GM12892 (cell line): ENCODE data around the gene PLBD1. TPM values are rescaled to one million over a fixed set of nuclear protein-coding genes. Genes with fewer than 3 reads are reported as not detected.

ENCODE experiments used
- DNase-seq: peaks from one replicate; pipeline ENCODE4 v3.0.0; 2011; ENCODE audit not compliant: insufficient read length
- FAIRE-seq: peaks from 2 replicates; lab custom pipeline; 2011; peaks lifted over from hg19 to GRCh38; lab: Jason Lieb, UNC
- POLR2A ChIP-seq: IDR thresholded peaks from 2 replicates; pipeline ENCODE4 v1.6.1; 2011; ENCODE audit warnings: low read depth, low read length, control low read depth
- POLR2AphosphoS5 ChIP-seq: IDR thresholded peaks from 2 replicates; pipeline ENCODE4 v1.6.1; 2011; ENCODE audit warnings: low read depth, low read length, control low read depth
- TAF1 ChIP-seq: IDR thresholded peaks from 2 replicates; pipeline ENCODE4 v1.6.1; 2011; ENCODE audit warnings: low read depth, mild to moderate bottlenecking, control low read depth, low read length, borderline replicate concordance
- polyA plus RNA-seq: library from polyadenylated mRNA; unstranded; fragments of >200 nt; gene quantifications from one replicate; pipeline ENCODE4 v1.2.1, GENCODE V29; 2012; ENCODE audit warnings: missing spikeins, inconsistent platforms; ENCODE audit not compliant: missing spikeins

PLBD1 gene, protein sequence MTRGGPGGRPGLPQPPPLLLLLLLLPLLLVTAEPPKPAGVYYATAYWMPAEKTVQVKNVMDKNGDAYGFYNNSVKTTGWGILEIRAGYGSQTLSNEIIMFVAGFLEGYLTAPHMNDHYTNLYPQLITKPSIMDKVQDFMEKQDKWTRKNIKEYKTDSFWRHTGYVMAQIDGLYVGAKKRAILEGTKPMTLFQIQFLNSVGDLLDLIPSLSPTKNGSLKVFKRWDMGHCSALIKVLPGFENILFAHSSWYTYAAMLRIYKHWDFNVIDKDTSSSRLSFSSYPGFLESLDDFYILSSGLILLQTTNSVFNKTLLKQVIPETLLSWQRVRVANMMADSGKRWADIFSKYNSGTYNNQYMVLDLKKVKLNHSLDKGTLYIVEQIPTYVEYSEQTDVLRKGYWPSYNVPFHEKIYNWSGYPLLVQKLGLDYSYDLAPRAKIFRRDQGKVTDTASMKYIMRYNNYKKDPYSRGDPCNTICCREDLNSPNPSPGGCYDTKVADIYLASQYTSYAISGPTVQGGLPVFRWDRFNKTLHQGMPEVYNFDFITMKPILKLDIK
- 0.28 TPM for polyA plus RNA-seq

DNA sequence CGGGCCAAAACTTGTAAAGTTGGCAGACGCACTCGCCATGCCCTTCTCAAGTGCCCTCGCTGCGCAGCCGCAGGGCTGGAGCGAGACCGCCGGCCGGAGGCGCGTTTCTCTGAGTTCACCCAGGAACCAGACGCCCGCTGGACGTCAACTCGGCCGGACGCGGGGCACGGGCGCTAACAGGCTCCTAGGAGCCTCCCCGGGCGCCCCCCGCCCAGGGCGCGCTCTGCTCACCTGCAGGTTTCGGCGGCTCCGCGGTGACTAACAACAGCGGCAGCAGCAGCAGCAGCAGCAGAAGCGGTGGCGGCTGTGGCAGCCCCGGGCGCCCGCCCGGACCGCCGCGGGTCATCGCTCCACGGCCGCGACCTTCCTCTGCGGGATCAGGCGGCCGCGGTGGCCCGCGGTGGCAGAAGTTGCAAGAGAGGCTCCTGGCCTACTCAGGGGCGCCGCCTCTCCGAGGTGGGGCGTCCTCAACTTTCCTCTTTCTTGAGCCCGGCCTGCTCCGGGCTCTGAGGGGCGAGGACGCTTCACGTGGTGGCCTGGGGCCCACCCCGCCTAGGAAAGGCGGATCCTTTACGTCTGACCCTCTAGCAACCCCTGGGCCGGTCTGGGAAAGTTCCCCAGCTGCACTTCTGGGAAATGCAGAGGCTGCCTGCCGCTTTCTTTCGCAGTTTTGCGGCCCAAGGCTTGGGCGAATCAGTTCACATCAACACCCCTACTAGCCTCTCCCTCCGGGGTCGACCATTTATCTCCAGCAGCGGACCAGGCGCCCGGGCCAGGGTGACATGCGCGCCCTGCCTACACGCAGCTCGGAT lies at the start of gene PLBD1:
Gene PLBD1 (minus strand): TSS at position 533 of the 812 bp plus-strand sequence. CDS start 187 bp downstream, at position 346.
- FAIRE-seq (no peak), DNase-seq (peak; percentile 32)
- TF ChIP-seq TAF1: no peak
- TF ChIP-seq POLR2AphosphoS5: no peak
- TF ChIP-seq POLR2A: no peak

DNA sequence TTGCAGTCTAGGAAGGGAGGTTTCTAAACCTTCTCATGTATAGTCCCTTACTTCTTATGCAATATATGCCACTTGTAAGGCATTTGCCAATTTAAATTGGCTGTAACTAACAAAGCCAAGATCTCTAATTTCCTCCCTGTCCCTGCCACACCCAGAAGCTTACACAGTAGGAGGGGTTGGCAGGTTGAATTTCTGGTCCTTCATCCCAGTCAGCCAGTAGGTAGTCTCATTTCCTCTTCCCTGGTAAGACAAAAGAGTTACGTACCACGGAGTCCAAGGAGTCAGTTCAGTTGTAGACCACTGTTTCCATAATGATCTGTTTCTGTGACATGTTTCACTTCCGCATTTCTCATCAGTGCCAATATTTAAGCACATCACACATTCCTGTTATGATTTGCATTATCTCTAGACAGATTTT lies 47.0 kb upstream of the PLBD1 start:
- no peak for DNase-seq
- FAIRE-seq: peak; percentile 91

DNA sequence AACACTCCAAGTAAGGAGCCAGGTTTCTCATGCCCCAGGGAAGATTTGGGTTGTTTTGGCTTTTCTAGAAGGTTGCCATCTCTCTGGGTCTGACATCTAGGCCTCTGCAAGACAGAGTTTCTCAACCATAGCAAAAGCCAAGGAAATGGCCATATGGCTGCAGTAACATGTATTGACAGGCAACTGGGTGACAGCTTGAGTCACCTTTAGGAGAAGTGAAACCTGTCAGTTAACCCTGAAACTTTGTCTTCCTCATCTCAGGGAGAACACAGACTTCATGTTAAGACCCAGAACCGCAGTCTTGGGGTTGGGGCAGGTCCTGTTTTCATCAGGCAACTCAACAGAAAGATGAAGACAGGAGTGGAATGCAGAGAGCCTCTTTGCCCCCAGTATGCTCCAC lies 46.0 kb upstream of the PLBD1 start:
- FAIRE-seq (peak; percentile 99), DNase-seq (no peak)
- peak; percentile 28; the same call in 1 of the 2 replicates for TF ChIP-seq POLR2AphosphoS5
- TF ChIP-seq TAF1: no peak
- peak; percentile 57; the same call in 1 of the 2 replicates for TF ChIP-seq POLR2A

More for the DNA sequence above, 47.0 kb upstream of the PLBD1 start:
- TF ChIP-seq POLR2AphosphoS5 (no peak), POLR2A (0 out of 2 replicates have a peak, but pooled peaks have one; percentile 20)

DNA sequence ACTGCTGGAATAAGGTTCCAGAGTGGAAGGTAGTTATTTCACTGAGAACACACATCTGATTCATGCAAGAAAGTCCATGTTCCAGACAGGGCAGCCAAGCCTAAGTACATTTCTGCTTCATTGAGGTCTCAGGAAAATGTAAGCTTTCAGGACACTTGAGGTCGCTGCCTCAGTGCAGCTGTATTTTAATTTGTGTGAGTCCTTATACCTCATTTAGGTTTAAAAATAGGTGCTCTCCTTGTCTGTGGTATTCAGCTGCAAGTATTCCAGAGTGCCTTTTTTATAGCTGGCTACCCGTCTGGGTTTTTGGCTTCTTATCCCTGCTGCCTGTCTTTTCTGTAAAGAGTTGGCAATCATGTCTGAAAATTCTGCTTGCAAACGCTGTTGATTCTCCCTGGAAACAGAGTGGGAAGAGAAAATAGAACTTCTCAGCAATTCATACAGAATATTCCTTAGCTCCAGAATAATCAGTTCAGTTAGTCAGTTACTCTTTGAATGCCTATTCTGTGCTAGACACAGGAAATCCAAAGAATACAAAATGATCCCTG lies 45.3 kb upstream of the PLBD1 start:
- peak; percentile 72 for FAIRE-seq
- no peak for DNase-seq
- no peak for TF ChIP-seq POLR2AphosphoS5
- no peak for TF ChIP-seq POLR2A
- TF ChIP-seq TAF1: no peak

- FAIRE-seq: no peak
- no peak for TF ChIP-seq POLR2AphosphoS5
- DNase-seq: no peak
Observed at GRCh38 chr12:14612250-14612649, 44.6 kb upstream of the PLBD1 start.

GRCh38 chr12:14611640-14612203 lies 44.0 kb upstream of the PLBD1 start:
- peak; percentile 27 for FAIRE-seq
- TF ChIP-seq TAF1 (no peak), POLR2A (no peak), POLR2AphosphoS5 (no peak)

GRCh38 chr12:14607568-14607967 lies 39.9 kb upstream of the PLBD1 start:
- TF ChIP-seq POLR2A (no peak), TAF1 (no peak), POLR2AphosphoS5 (no peak)
- no peak for FAIRE-seq
- no peak for DNase-seq

More at GRCh38 chr12:14611640-14612203, 44.0 kb upstream of the PLBD1 start:
- DNase-seq: no peak

DNA sequence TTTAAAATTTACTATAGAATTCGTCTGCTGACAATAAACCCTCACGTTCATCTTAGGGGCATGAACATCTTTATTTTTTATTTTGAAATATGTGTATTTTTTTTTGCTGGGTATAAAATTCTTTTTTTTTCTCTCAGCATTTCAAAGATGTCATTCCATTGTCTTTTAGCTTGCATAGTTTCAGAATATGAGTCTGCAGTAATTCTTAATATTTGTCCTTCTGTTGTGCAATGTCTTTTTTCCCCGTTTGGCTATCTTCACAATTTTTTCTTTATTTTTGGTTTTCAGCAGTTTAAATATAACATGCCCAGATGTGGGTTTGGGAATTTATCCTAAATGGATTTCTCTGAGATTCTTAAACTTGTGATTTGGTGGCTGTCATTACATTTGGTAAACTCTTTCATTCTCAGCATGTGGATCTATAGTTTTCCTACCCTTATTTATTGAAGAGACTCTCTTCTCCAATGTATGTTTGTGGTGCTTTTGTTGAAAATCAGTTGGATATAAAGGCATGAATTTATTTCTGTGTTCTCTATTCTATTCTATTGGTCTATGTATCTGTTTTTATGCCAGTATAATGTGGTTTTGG lies 37.8 kb upstream of the PLBD1 start:
- TF ChIP-seq TAF1 (no peak), POLR2AphosphoS5 (no peak), POLR2A (no peak)
- FAIRE-seq: no peak
- no peak for DNase-seq

- DNase-seq (no peak), FAIRE-seq (no peak)
- TF ChIP-seq POLR2AphosphoS5 (no peak), TAF1 (no peak), POLR2A (no peak)
Observed at GRCh38 chr12:14601692-14602478, 34.2 kb upstream of the PLBD1 start.

GRCh38 chr12:14597480-14597879 lies 29.8 kb upstream of the PLBD1 start:
- no peak for TF ChIP-seq POLR2A
- no peak for TF ChIP-seq POLR2AphosphoS5
- no peak for TF ChIP-seq TAF1
- no peak for FAIRE-seq
- DNase-seq: no peak
